NCI-H146 treated with DMSO at 0.1 percent for 48 hours (cell line): ENCODE results near the gene POTEG.
"Not testable (repeated sequence)": the region's sequence is repeated elsewhere in the genome, so short reads cannot be mapped to it uniquely, and the experiment has no call there.

ENCODE experiments used
- DNase-seq: peaks from one replicate; lab custom pipeline; 2025; ENCODE audit not compliant: unreplicated experiment; lab: John Stamatoyannopoulos, UW

POTEG gene

GRCh38 chr14:19374451-19374903 lies 59.7 kb downstream of the POTEG start:
- DNase-seq = not testable (repeated sequence)

- DNase-seq = not testable (repeated sequence)
These were observed 61.2 kb downstream of the POTEG start for GRCh38 chr14:19372813-19373500.

- DNase-seq = not testable (repeated sequence)
These were observed 62.4 kb downstream of the POTEG start for GRCh38 chr14:19371767-19372166.

GRCh38 chr14:19362803-19363202 lies 71.3 kb downstream of the POTEG start:
- DNase-seq = not testable (repeated sequence)

GRCh38 chr14:19362323-19362722 lies 71.8 kb downstream of the POTEG start:
- not testable (repeated sequence) for DNase-seq

- not testable (repeated sequence) for DNase-seq
These were observed 72.4 kb downstream of the POTEG start for GRCh38 chr14:19361636-19362253.

- not testable (repeated sequence) for DNase-seq
These were observed 73.1 kb downstream of the POTEG start for GRCh38 chr14:19360937-19361635.
